Endodermal cell (in vitro differentiated cells): ENCODE measurements around the gene MFSD12. TPM values are rescaled to one million over a fixed set of nuclear protein-coding genes. Genes with fewer than 3 reads are reported as not detected.
"Not testable (repeated sequence)": the region's sequence is repeated elsewhere in the genome, so short reads cannot be mapped to it uniquely, and the experiment has no call there.

Experiments used
- DNase-seq: peaks from one replicate; pipeline ENCODE4 v3.0.0-alpha.2; 2017
- H3K27ac ChIP-seq: 2 replicates; pipeline ENCODE4 v1.5.1; 2013; ENCODE audit warnings: mild to moderate bottlenecking, low read depth, low read length, moderate library complexity
- H3K27me3 ChIP-seq: 2 replicates; pipeline ENCODE4 v1.6.1; 2013; ENCODE audit warnings: mild to moderate bottlenecking, low read length, moderate library complexity; ENCODE audit not compliant: insufficient read depth, control insufficient read depth, poor library complexity, severe bottlenecking
- H3K36me3 ChIP-seq: 2 replicates; pipeline ENCODE4 v1.7.0; 2013; ENCODE audit warnings: mild to moderate bottlenecking, low read length, moderate library complexity; ENCODE audit not compliant: control insufficient read depth, insufficient read depth
- H3K4me1 ChIP-seq: one replicate; pipeline ENCODE4 v1.7.0; 2013; ENCODE audit warnings: low read length; ENCODE audit not compliant: control insufficient read depth, insufficient read depth
- H3K4me3 ChIP-seq: 2 replicates; pipeline ENCODE4 v1.5.1; 2013; ENCODE audit warnings: mild to moderate bottlenecking, low read length, moderate library complexity
- H3K9ac ChIP-seq: 2 replicates; pipeline ENCODE4 v1.6.1; 2013; ENCODE audit warnings: mild to moderate bottlenecking, low read length, moderate library complexity; ENCODE audit not compliant: poor library complexity, severe bottlenecking; ENCODE audit errors: extremely low read depth
- H3K9me3 ChIP-seq: 2 replicates; pipeline ENCODE4 v1.6.1; 2013; ENCODE audit warnings: mild to moderate bottlenecking, low read length, moderate library complexity; ENCODE audit not compliant: control insufficient read depth
- H3K27ac Mint-ChIP-seq: 2 replicates; pipeline ENCODE4 v1.8.0; 2020; ENCODE audit warnings: mixed read lengths
- H3K27me3 Mint-ChIP-seq: 2 replicates; pipeline ENCODE4 v1.8.0; 2021; ENCODE audit warnings: mild to moderate bottlenecking, mixed read lengths; ENCODE audit not compliant: insufficient read depth
- H3K36me3 Mint-ChIP-seq: 2 replicates; pipeline ENCODE4 v1.8.0; 2020; ENCODE audit warnings: low read depth, mixed read lengths
- H3K4me1 Mint-ChIP-seq: 2 replicates; pipeline ENCODE4 v1.8.0; 2020; ENCODE audit warnings: mixed read lengths
- H3K4me3 Mint-ChIP-seq: 2 replicates; pipeline ENCODE4 v1.8.0; 2020; ENCODE audit warnings: mild to moderate bottlenecking, moderate library complexity, mixed read lengths
- H3K9me3 Mint-ChIP-seq: 2 replicates; pipeline ENCODE4 v1.8.0; 2020; ENCODE audit warnings: mild to moderate bottlenecking, mixed read lengths
- WGBS, 2 experiments: methylation state at CpG; one replicate each; pipeline versions ENCODE4 v1.1.5 to v1.1.7; 2013; ENCODE audit warnings: missing lambda C conversion rate in 2 of 2, mixed read lengths in 1 of 2; ENCODE audit not compliant: insufficient coverage in 1 of 2, insufficient read length in 1 of 2; 5-methylcytosine and 5-hydroxymethylcytosine counted together
- total RNA-seq, 2 donors: library from RNA; stranded (reverse); fragmentation: NEBNext Ultra II Directional in 1 of 2; extraction: Animal tissue kit (Norgen Biotek cat#: 25700) in 1 of 2; gene quantifications; 2 replicates in 1 of 2; 3 replicates in 1 of 2; pipeline ENCODE4 v1.2.1, GENCODE V29; 2021
- TF ChIP-seq, protein P1 (sequence below): fragments of 200-600 bp; sonication (generic); conservative IDR thresholded peaks from 2 replicates; pipeline ENCODE4 v1.5.0; 2021; ENCODE audit warnings: antibody characterized with exemption, mild to moderate bottlenecking

The MFSD12 gene
- total RNA-seq, 2 donors from 2014 or later, result 48.2 to 62.4 TPM

DNA sequence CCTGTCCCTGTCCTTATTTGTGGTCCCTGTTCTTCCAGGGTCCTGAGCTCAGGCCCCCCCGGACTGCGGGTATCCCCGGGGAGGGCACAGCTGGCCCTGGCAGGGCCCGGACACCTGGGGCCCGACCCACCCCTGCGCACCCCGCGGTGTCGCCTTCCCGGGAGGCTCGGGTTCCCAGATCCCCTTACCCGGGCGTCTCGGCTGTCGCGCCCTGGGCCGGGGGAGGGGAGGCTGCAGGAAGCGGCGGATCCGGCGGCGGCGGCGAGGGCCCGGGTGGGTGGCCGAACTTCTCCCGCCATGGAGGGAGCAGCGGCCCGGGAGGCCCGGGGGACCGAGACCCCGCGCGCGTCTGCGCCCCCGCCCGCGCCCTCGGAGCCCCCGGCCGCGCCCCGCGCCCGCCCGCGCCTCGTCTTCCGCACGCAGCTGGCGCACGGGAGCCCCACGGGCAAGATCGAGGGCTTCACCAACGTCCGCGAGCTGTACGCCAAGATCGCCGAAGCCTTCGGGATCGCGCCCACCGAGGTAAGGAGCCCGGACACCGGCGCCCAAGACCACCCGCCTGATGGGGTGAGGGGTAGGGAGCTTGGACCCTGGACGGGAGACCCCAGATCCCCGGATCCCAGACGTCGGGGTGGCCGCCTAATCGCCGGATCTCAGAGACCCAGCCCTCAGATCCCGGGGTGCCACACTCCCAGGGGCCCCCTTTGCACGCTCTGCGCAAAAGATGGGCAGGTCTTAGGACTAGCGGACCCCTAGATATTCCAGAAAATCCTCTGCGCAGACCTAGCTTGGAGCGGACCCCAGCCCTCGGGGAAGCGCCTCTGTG is 28.1 kb upstream of the MFSD12 start, which contains the start of gene GIPC3:
Gene GIPC3 (plus strand): TSS at position 178 of the 826 bp plus-strand sequence. CDS start 120 bp downstream, at position 298.
- Mint-ChIP-seq H3K36me3 (no peaks in the 10 kb centered on the region), H3K4me1 (no peaks in the 10 kb centered on the region), H3K27me3 (peaks cover 70% of the 10 kb centered on the region), H3K27ac (no peak within 1 kb of the TSS), H3K4me3 (peak within 1 kb of the TSS; percentile 13), H3K9me3 (peaks cover 4% of the 10 kb centered on the region)
- WGBS, 2 experiments, result 15 to 17% methylated on average over 42 to 78 of the region's 84 CpGs
- H3K9ac ChIP-seq, result no peak within 1 kb of the TSS
- H3K4me1 ChIP-seq, result no peaks in the 10 kb centered on the region
- peaks cover 39% of the 10 kb centered on the region for H3K27me3 ChIP-seq
- peak; percentile 71 for DNase-seq
- H3K27ac ChIP-seq, result no peak within 1 kb of the TSS
- no peaks in the 10 kb centered on the region for H3K9me3 ChIP-seq
- H3K36me3 ChIP-seq, result no peaks in the 10 kb centered on the region
- H3K4me3 ChIP-seq, result no peak within 1 kb of the TSS
- TF ChIP-seq, protein P1, sequence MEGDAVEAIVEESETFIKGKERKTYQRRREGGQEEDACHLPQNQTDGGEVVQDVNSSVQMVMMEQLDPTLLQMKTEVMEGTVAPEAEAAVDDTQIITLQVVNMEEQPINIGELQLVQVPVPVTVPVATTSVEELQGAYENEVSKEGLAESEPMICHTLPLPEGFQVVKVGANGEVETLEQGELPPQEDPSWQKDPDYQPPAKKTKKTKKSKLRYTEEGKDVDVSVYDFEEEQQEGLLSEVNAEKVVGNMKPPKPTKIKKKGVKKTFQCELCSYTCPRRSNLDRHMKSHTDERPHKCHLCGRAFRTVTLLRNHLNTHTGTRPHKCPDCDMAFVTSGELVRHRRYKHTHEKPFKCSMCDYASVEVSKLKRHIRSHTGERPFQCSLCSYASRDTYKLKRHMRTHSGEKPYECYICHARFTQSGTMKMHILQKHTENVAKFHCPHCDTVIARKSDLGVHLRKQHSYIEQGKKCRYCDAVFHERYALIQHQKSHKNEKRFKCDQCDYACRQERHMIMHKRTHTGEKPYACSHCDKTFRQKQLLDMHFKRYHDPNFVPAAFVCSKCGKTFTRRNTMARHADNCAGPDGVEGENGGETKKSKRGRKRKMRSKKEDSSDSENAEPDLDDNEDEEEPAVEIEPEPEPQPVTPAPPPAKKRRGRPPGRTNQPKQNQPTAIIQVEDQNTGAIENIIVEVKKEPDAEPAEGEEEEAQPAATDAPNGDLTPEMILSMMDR, result no peak

DNA sequence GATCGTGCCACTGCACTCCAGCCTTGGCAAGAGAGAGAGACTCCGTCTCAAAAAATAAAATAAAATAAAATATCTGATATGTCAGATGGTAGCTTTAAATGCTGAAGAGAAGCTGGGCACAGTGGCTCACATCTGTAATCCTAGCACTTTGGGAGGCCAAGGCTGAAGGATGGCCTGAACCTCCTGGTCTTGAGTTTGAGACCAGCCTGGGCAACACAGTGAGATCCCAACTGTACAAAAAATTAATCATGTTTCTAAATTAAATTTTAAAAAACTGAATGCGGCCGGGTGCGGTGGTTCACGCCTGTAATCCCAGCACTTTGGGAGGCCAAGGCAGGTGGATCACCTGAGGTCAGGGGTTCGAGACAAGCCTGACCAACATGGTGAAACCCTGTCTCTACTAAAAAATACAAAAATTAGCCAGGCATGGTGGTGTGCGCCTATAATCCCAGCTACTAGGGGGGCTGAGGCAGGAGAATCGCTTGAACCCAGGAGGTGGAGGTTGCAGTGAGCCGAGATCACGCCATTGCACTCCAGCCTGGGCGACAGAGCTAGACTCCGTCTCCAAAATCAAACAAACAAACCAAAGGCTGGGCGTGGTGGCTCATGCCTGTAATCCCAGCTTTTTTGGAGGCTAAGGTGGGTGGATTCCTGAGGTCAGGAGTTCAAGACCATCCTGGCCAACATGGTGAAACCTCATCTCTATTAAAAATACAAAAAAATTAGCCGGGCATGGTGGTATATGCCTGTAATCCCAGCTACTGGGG is 26.8 kb upstream of the MFSD12 start:
- not testable (repeated sequence) for H3K36me3 Mint-ChIP-seq, H3K4me1 ChIP-seq, H3K4me3 ChIP-seq, H3K4me3 Mint-ChIP-seq, H3K36me3 ChIP-seq, H3K9ac ChIP-seq, DNase-seq, H3K27ac Mint-ChIP-seq, H3K9me3 ChIP-seq, H3K9me3 Mint-ChIP-seq, H3K4me1 Mint-ChIP-seq, H3K27ac ChIP-seq
- peaks cover 39% of the 10 kb centered on the region for H3K27me3 ChIP-seq
- H3K27me3 Mint-ChIP-seq, result peaks cover 81% of the 10 kb centered on the region
- 88 to 98% methylated on average over 9 to 15 of the region's 15 CpGs for WGBS, 2 experiments

DNA sequence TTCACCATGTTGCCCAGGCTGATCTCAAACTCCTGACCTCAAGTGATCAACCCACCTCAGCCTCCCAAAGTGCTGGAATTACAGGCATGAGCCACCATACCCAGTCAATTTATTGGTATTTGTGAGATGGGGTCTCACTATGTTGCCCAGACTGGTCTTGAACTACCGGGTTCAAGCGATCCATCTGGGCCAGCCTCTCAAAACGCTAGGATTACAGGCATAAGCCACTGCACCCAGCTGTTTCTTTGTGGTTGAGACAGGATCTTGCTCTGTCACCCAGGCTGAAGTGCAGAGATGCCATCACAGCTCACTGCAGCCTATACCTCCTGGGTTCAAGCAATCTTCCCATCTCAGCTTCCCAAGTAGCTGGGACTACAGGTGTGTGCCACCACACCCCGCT is 24.4 kb upstream of the MFSD12 start:
- not testable (repeated sequence) for H3K4me1 ChIP-seq, H3K9me3 ChIP-seq, H3K4me3 Mint-ChIP-seq, H3K9ac ChIP-seq, H3K27ac Mint-ChIP-seq, H3K36me3 Mint-ChIP-seq, H3K27ac ChIP-seq, H3K4me3 ChIP-seq, H3K36me3 ChIP-seq, H3K9me3 Mint-ChIP-seq, H3K4me1 Mint-ChIP-seq, DNase-seq
- peaks cover 34% of the 10 kb centered on the region for H3K27me3 ChIP-seq
- H3K27me3 Mint-ChIP-seq, result peaks cover 73% of the 10 kb centered on the region
- 82 to 84% methylated on average over 3 to 4 of the region's 4 CpGs for WGBS, 2 experiments
